OCI-LY1 (cell line): ENCODE data around the gene EML6.

Source experiments
- EZH2 ChIP-seq: fragments of 200-600 bp; sonication (generic), shearing (Covaris generic); IDR thresholded peaks from 2 replicates; pipeline ENCODE4 v1.8.0; 2017; ENCODE audit warnings: borderline replicate concordance, mixed run types, mild to moderate bottlenecking, antibody characterized with exemption, low read length, moderate library complexity, mixed read lengths
- TF ChIP-seq, protein P1 (sequence below): fragments of 200-600 bp; sonication (generic), shearing (Covaris generic); IDR thresholded peaks from 2 replicates; pipeline ENCODE4 v1.5.1; 2017; ENCODE audit warnings: mild to moderate bottlenecking, antibody characterized with exemption, low read length, moderate library complexity, mixed read lengths

DNA sequence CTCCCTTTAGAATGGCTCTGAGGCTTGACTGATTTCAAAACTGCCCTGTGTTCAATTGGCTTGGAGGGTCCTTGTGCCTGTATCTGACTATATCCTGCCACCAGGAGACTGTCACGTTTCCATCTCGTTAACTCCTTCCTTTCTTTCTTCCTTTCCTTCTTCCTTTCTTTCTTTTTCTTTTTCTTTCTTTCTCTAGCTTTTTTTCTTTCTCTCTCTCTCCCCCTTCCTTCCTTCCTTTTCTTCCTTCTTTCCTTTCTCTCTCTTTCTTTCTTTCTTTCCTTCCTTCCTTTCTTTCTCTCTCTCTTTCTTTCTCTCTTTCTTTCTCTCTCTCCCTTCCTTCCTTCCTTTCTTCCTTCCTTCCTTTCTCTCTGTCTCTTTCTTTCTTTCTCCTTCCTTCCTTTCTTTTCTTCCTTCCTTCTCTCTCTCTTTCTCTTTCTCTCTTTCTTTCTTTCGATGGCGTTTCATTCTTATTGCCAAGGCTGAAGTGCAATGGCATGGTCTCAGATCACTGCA is 38.1 kb upstream of the EML6 start:
- TF ChIP-seq, protein P1, sequence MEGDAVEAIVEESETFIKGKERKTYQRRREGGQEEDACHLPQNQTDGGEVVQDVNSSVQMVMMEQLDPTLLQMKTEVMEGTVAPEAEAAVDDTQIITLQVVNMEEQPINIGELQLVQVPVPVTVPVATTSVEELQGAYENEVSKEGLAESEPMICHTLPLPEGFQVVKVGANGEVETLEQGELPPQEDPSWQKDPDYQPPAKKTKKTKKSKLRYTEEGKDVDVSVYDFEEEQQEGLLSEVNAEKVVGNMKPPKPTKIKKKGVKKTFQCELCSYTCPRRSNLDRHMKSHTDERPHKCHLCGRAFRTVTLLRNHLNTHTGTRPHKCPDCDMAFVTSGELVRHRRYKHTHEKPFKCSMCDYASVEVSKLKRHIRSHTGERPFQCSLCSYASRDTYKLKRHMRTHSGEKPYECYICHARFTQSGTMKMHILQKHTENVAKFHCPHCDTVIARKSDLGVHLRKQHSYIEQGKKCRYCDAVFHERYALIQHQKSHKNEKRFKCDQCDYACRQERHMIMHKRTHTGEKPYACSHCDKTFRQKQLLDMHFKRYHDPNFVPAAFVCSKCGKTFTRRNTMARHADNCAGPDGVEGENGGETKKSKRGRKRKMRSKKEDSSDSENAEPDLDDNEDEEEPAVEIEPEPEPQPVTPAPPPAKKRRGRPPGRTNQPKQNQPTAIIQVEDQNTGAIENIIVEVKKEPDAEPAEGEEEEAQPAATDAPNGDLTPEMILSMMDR: no peak
- TF ChIP-seq EZH2: no peak
